Lower leg skin (tissue), 4 donors: ENCODE data around the gene HNRNPA0. TPM values are rescaled to one million over a fixed set of nuclear protein-coding genes. Genes with fewer than 3 reads are reported as not detected.
"Not testable (repeated sequence)": the region's sequence is repeated elsewhere in the genome, so short reads cannot be mapped to it uniquely, and the experiment has no call there.

Experiments
- DNase-seq, 2 donors: peaks; one replicate each; pipeline ENCODE4 v3.0.0-alpha.2; 2019; ENCODE audit warnings: low spot score in 2 of 2
- H3K4me3 ChIP-seq: fragments of 200-600 bp; sonication (generic); 2 replicates; pipeline ENCODE4 v1.5.1; 2017; ENCODE audit warnings: mild to moderate bottlenecking, low read depth; ENCODE audit not compliant: poor library complexity, severe bottlenecking
- CTCF ChIP-seq, 3 donors: fragments of 450-650 bp; IDR thresholded peaks; one replicate each; pipeline ENCODE4 v1.5.1; 2016; ENCODE audit warnings: antibody characterized with exemption in 3 of 3, mild to moderate bottlenecking in 3 of 3, moderate library complexity in 2 of 3
- POLR2A ChIP-seq, 2 donors: fragments of 450-650 bp; IDR thresholded peaks; one replicate each; pipeline ENCODE4 v1.6.1; 2016 to 2017; ENCODE audit warnings: antibody characterized with exemption in 2 of 2, mild to moderate bottlenecking in 1 of 2, moderate library complexity in 1 of 2
- WGBS, 2 donors: methylation state at CpG; one replicate each; pipeline ENCODE4 v1.1.5; 2018; 5-methylcytosine and 5-hydroxymethylcytosine counted together
- intact Hi-C: fragments of 100-400 bp; cut with DNase I; formaldehyde crosslinking; loops from one replicate; pipeline ENCODE4 v1.15.0; 2023; ENCODE audit warnings: low total_unique reads
- total RNA-seq, 4 donors: library from RNA; depleted of rRNA; stranded (reverse); fragments of >200 nt; gene quantifications; one replicate each; pipeline ENCODE4 v1.1.0, GENCODE V29; 2016

Gene HNRNPA0
- total RNA-seq, 4 donors from 2014 or later: 6.9 to 11.5 (median 9.3) TPM

DNA sequence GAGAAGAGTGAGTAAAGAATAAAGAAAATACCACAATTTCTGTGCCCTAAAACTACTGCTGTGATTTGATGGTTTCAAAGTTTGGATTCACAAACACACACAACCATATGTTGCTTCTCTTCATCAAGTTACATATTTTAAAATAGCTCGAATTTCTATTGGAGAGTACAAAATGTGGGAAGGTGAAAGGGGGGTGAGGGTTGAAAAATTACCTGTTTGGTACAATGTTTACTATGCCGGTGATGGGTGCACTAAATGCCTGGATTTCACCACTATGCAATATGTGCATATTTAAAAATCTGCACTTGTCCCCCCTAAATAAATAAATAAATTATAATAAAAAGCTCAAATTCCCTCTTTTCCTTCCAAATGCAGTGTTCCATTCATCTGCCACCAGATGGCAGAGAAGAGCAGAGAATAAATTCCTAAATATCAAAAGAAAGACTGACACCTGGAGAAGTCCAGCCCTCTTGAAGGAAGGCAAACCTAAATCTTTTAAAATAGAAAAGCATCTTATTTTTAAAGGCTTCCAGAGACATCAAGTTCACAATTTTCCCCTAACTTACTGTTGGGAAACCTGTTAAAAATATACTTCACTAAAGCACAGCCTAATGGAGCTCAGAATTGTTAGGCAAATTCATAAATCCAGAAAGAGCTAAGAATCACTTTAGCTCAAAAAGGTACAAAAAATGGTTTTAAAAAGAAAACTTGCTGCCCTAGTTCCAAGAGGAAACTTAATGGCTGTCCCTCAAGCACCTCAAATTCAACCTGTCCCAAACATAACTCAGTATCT, 24.8 kb upstream of the HNRNPA0 start:
- H3K4me3 ChIP-seq: no peak overlapping the region
- intact Hi-C loops: no loop called here
- no peak for DNase-seq
- TF ChIP-seq CTCF (IDR thresholded peaks at IDR 0.05) (no peak), POLR2A (IDR thresholded peaks at IDR 0.05) (no peak)
- 42 to 49% methylated on average over 2 of the region's 2 CpGs for WGBS, 2 donors

GRCh38 chr5:137767937-137768336, 13.8 kb upstream of the HNRNPA0 start:
- WGBS, 2 donors: 91 to 96% methylated on average over 5 of the region's 5 CpGs
- intact Hi-C loops, DNase-seq, H3K4me3 ChIP-seq: not testable (repeated sequence)

GRCh38 chr5:137761566-137761965, 7.4 kb upstream of the HNRNPA0 start:
- no peak for DNase-seq
- WGBS, 2 donors: 75 to 83% methylated on average over 3 of the region's 3 CpGs
- H3K4me3 ChIP-seq: no peak overlapping the region
- intact Hi-C loops: no loop called here
- TF ChIP-seq POLR2A (IDR thresholded peaks at IDR 0.05): no peak
- TF ChIP-seq CTCF (IDR thresholded peaks at IDR 0.05): no peak

DNA sequence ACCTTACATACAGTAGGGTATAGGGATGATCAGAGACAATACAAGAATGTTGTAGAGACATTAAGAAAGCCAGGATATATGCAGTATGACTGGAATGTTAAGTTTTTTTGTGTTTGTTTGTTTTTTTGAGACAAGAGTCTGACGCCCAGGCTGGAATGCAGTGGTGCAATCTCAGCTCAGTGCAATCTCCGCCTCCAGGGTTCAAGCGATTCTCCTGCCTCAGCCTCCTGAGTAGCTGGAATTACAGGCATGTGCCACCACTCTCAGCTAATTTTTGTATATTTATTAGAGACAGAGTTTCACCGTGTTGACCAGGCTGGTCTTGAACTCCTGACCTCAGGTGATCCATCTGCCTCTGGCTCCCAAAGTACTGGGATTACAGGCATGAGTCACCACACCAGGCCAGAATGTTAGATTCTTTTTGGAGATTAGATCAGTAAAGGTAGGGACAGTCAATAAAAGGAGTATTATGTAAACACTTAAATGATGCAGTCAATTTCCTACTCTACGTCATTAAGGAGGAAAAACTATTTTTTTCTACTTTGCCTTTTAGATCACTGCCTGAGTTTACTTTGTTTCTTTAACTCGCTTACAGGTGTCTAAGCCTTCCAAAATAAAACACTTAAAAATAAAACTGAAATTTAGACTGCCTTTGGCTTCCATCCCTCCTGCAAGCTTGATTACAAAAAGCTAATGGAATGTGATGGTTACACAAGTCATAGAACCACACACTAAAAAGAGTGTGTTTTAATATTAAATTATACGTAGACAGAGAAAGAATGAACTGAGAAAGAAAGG, 6.8 kb upstream of the HNRNPA0 start:
- H3K4me3 ChIP-seq: no peak overlapping the region
- no peak for DNase-seq
- intact Hi-C loops: no loop called here
- TF ChIP-seq POLR2A (IDR thresholded peaks at IDR 0.05) (no peak), CTCF (IDR thresholded peaks at IDR 0.05) (no peak)
- 82 to 83% methylated on average over 7 of the region's 7 CpGs for WGBS, 2 donors

- H3K4me3 ChIP-seq: no peak overlapping the region
- intact Hi-C loops: no loop called here
- no peak for TF ChIP-seq CTCF (IDR thresholded peaks at IDR 0.05)
- TF ChIP-seq POLR2A (IDR thresholded peaks at IDR 0.05): no peak
- DNase-seq: no peak
- WGBS, 2 donors: 100% methylated on average over 4 of the region's 4 CpGs
These were observed 6.1 kb upstream of the HNRNPA0 start for GRCh38 chr5:137760294-137760693.

GRCh38 chr5:137758715-137759306, 4.6 kb upstream of the HNRNPA0 start:
- no peak for TF ChIP-seq POLR2A (IDR thresholded peaks at IDR 0.05)
- no peak for TF ChIP-seq CTCF (IDR thresholded peaks at IDR 0.05)
- 78 to 85% methylated on average over 6 of the region's 6 CpGs for WGBS, 2 donors
- intact Hi-C loops: no loop called here
- no peak for DNase-seq
- no peak overlapping the region for H3K4me3 ChIP-seq
